Fibroblast of peridontal ligament (primary cell): ENCODE measurements around the gene SDR42E1.
"Not testable (repeated sequence)": the region's sequence is repeated elsewhere in the genome, so short reads cannot be mapped to it uniquely, and the experiment has no call there.

Source experiments
- DNase-seq: peaks from one replicate; pipeline ENCODE4 v3.0.0-alpha.2; 2010; ENCODE audit errors: extremely low read depth

The SDR42E1 gene

DNA sequence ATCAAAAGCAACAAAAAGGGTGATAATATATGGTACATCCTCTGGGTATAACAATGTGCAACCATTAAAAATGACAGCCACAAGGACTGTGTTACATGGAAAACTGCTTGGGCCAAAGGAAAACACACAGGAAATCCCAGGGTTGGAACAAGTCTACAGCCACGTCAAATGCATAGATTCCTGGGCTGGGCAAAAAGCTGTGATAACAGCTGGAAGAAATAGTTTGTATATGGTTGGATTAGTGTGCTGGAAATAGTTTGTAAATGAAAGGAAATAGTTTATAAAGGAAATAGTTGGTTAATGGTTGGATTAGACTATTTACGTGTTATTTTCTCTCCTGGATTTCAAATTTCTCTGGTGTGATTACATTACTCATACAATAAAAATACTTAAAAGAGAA is 26.4 kb upstream of the SDR42E1 start:
- no peak for DNase-seq

DNA sequence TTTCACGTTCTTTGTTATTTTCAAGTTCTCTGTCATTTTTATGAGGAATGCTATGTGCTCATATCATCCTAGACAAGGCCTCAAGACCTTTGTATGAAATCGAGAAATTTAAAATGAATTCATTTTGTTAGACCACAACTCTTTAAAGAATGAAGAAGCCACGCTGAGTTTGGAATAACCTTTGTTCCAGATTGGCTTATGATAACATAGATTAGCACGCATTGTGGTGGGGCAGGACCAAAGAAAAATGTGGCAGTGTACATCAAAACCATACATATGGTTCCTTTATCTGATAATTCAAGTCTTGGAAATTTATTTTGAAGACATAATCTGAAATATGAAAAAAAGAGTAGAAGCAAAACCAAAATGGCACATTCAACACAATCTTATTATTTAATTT is 26.0 kb upstream of the SDR42E1 start:
- DNase-seq, result no peak

DNA sequence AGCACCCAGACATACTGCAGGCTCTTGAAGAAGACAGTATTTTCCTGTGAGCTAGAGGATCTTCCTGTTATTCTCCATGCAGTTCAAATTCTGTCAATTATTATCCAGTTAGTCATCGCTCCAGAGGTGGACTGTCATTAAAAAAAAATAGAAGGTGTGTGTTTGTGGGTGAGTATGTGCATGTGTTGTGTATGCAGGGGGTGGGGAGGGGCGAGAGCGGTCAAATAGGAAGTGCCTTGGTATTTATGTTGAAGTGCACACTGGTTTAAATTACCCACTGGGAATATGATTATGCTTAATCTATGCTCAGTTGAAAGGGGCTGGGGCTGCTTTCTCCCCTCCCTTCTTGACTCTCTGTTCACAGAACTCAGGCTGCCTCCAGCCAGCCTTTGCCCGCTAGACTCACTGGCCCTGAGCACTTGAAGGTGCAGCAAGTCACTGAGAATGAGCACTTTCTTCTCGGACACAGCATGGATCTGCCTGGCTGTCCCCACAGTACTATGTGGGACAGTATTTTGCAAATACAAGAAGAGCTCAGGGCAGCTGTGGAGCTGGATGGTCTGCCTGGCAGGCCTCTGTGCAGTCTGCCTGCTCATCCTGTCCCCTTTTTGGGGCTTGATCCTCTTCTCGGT is 23.8 kb upstream of the SDR42E1 start, which contains the start of gene HSD17B2:
TSS of gene HSD17B2 (plus strand) at position 273 of the 632 bp plus-strand sequence. CDS start at position 445, 172 bp downstream.
- no peak for DNase-seq

DNA sequence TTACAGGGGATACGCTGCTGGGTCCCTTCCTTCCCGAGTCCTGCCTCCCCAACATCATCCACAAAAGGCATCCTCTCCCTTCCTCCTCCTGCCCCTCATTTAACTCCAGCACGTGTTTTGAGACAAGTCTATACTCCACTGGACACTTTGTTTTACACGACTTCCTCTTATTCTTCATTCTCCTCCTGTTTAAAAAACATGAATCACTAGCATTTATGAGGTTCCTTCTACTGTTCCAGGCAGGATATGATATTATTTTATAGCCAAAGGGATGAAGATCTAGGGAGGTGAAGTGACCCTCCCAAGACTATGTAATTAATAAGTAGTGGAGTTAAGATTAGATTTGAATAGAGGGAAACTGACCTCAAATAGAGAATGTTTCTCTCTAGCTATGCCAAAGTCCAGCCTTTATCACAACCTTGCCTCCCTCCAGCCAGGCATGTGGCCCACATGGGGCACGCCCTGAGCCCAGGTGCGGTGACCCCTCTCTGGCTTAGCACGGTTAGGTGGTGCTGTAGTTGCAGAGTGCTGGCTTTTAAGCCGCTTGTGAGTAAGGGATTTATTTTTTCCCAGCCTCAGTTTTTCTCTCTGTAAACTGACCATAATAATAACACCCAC is 22.5 kb upstream of the SDR42E1 start:
- DNase-seq, result no peak

DNA sequence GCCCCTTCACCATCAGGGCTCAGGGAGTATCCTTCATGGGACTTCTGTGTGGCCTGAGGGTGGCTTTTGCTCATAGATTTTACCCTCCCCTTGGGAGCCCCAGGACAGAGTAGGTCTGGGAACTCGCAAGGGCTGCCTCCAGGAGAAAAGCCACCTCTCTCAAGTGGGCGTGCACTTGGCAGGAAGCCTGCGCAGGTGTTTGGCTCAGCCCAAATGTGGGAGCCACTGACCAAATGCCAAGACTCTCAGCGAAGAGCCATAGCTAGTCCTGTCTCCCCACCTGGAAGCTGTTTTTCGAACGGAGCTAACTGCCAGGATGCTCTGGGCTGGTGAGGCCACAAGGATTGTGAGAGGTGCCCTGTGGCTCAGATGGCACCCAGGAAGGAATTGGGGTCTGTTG is 21.7 kb upstream of the SDR42E1 start:
- DNase-seq, result no peak

DNA sequence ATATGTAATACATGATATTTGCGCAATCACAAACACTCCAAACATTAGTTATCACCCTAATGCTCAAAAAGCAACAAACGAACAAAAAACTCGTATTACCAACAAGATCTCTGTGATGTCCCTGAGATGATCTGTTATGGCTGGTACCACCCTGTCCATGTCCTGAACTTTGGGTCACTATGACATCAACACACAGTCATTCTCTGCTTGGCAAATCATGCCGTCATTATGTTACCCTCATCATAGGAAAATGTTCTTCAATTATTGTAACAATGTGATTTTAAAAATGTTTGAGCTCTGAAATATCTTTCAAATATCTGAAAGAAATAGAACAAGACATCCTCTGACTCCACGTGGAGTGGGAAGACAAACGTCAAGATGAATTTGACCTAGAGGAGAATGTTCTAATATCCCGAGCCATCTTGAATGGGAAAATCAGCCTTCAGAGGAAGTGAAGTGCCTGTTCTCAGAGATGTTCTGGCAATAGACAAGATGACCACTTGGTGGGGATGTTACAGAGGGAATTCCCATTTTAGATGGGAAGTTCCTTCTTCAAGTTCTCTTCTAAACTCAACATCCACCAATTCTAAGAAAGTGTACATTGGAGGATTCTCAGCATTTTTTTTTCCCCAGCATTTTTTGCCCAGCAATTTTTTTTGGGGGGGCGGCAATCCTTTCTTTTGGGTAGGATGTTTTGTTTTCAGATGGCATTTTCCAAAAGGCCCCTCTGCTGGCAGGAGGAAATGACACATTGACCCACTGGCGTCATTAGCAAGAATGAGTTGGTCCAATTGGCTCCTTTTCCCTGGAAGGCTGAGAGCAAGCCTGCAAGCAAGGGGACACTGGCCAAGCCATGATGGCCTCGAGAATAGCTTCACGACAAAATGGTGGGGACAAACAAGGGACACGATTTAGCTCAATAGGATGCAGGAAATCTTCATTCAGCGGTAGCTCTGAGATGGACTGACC is 20.1 kb upstream of the SDR42E1 start:
- peak; percentile 74 for DNase-seq

DNA sequence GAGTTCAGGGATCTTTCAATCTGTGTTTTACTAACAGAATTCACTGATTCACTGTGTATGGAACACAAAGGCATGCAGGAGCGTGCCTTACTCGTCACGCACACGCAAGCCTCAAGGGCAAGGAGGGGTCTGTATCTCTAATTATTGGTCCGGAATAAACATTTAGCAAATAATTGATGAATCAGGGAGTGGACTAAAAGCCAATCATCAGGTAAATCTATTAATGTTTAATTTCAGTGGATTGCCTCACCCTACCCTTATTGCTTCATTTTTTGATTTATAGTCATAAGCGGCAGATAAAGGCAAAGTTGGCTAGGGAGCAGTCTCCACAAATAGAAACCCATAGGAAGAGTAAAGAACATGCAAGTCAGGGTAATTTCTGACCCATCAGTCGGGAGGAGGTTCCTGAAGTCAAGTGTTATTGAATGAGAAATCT is 16.4 kb upstream of the SDR42E1 start:
- no peak for DNase-seq

DNA sequence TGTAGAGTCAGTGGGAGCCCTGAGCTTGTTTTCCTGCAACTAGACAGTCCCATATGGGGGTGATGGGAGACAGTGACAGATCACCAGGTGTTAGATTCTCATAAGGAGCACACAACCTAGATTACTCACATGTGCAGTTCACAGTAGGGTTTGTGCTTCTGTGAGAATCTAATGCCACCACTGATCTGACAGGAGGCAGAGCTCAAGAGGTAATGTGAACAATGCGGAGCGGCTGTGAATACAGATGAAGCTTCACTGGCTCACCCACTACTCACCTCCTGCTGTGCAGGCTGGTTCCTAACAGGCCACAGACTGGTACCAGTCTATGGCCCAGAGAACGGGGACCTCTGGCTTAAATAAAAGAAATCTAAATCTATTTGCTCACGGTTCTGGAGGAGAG is 13.6 kb upstream of the SDR42E1 start:
- DNase-seq, result no peak

DNA sequence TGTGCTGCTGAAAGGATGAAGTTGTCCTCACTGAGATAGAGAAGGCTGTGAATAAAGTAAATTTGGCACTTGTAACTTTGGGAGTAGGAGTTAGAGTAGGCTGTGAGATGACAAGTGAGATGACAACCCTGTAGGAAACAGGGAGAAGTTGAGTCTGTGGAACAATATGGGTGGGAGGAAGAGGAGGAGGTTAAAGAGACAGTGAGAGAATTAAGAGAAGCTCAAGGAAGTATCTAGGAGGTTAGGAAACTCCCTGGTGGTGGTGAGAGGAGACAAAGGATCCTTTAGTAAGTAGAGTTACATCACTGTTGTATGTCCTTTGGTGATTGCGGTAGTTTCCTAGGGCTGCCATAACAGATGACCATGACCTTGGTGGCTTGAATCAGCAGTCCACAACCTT is 13.0 kb upstream of the SDR42E1 start:
- DNase-seq, result no peak

DNA sequence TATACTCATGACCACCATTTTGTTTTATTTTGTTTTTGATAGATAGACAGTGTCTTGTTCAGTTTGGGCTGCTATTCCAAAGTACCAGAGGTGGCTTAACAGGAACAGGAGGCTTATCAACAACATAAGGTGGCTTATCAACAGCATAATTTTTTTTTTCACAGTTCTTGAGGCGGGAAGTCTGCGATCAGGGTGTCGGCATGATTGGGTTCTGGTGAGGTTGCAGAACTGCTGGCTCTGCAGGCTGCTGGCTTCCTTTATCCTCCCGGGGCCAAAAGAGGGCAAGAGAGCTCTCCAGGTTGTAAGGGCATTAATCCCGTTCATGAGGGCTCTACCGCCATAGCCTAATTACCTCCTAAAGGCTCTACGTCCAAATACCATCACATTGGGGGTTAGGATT is 11.9 kb upstream of the SDR42E1 start:
- DNase-seq, result no peak

DNA sequence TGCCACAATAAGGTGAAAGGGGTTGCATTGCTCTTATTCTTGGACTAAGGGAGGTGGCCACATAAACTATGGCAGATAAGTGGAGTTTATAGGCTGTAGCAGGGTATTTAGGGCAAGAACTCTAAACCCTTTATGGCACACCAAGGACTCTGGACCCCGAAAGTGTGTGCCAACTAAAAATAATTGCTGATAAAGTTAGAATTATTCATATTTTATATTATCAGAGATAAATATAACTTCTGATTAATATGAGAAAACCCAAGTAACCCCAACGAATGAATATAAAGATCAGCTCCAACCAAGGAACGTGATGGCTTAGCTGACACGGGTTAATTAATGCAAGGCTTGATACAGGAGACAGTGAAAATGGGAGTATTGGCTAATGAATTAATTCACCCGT is 8.8 kb upstream of the SDR42E1 start:
- no peak for DNase-seq

DNA sequence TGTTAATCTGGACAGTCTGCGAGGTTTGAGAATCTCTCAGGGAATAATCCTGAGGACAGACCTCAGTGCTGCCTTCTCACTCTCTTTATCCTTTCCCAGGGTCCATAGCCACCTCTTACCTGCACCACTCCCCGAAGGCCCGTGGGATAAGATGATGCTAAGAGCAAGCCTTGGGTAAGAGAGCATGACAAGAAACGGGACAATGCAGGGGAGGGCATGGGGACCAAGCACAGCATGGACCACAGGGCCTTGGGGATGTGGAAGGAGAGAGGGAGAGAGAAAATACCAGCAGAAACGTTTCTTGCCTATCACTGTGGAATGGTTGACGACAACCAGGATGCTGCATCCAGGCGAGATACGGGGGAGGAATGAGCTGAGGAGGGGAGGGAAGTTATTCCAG is 8.3 kb upstream of the SDR42E1 start:
- no peak for DNase-seq

DNA sequence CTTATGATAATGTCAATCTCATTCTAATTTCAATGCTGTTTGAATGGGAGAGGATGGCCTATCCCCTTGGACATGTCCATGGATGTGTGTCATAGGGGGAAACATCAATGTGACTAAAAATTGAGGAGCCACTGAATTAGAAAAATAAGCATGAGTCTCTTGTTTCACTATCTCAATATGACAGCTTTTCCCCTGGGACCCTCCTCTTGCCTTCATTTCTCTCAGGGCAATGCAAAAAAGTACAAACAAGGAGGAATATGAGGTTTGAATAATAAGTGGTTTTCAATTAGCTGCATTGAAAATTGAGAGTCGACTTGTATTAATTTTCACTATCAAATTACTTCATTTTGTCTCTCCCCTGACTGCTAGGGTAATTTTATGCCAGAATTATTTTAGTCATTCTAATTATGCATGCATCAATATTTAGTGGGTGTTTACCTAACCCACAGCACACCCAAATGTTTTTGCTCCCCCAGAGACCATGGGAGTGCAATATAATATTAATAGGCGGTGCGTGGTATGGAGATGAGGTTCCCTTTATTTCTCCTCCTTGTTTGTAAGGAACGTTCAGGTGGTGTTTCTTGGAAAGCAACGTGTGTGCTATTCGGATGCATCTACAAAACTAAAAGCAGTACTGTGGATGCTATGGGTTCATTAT is 6.8 kb upstream of the SDR42E1 start:
- DNase-seq, result no peak

DNA sequence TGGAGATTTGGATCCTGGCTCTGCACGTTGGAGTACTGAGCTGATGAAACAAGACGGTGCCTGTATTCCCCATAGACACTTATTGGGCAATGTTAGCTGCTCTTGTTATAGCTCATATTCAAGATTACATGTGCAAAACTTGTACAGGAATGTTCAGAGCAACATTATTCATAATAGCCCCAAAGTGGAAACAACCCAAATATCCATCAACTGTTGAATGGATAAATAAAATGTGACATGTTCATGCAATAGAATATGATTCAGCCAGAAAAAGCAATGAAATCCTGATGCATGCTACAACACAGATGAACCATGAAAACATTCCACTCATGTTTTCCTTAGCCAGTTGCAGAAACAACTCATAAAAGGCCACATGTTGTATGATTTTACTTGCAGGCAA is 5.7 kb upstream of the SDR42E1 start:
- DNase-seq, result peak; percentile 77

DNA sequence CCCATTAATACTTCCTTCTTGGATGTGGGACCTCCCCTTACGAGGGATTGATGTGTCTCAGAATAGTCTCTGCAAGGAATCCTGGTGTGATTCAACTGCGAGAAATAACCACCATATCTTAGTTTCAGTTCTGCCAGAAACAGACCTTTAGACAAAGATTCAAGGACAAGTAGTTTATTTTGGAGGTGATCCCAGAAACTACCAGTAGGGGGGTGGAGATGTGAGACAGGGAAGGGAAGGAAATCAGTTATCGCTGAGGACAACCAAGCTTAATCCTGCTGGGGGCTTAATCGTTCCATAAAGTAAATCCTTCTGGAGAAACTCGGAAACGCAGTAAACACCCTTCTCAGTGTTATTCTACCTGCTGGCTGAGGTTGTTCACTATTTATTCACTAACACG is 5.0 kb upstream of the SDR42E1 start:
- DNase-seq, result peak; percentile 11

DNA sequence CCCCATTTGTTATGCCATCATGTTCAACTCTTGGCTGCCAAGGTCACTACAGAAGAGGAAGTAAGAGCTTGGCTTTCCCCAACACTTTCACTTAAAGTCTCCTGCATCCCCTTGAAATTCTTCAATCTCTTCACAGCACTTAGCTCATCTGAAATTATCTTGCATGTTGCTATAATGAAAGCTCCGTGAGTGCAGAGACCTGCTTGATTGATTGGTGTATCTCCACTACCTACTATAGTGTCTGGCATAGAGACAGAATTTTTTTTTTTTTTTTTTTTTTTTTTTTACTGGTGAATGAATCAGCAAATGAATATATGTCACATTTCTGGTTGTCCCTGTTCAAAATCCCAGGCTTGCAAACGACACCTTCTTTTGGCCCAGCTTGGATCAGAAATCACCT is 1.9 kb upstream of the SDR42E1 start:
- no peak for DNase-seq

DNA sequence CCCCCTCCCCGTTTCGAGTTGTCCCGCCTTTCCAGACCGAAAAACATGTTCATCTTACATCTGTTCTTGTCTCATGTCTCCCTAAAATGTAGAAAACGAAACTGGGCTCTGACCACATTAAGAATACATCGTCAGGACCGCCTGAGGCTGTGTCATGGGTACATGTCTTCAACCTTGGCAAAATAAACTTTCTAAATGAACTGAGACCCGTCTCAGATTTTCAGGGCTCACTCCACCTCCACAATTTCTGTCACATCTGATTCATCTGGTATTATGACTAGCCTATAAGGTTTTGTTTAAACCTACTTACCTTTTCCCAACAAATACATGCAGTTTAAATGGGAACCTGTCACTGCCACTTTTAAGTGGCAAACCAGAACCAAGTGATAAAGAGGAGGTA is 621 bp downstream of the SDR42E1 start:
- DNase-seq, result no peak

DNA sequence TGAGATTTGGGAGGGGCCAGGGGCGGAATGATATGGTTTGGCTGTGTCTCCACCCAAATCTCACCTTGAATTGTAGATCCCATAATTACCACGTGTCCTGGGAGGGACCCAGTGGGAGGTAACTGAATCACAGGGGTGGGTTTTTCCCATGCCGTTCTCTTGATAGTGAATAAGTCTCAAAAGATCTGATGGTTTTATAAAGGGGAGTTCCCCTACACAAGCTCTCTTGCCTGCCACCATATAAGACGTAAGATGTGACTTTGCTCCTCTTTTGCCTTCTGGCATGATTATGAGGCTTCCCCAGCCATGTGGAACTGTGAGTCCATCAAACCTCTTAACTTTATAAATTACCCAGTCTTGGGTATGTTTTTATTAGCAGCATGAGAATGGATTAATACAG is 1.5 kb downstream of the SDR42E1 start:
- DNase-seq, result not testable (repeated sequence)

DNA sequence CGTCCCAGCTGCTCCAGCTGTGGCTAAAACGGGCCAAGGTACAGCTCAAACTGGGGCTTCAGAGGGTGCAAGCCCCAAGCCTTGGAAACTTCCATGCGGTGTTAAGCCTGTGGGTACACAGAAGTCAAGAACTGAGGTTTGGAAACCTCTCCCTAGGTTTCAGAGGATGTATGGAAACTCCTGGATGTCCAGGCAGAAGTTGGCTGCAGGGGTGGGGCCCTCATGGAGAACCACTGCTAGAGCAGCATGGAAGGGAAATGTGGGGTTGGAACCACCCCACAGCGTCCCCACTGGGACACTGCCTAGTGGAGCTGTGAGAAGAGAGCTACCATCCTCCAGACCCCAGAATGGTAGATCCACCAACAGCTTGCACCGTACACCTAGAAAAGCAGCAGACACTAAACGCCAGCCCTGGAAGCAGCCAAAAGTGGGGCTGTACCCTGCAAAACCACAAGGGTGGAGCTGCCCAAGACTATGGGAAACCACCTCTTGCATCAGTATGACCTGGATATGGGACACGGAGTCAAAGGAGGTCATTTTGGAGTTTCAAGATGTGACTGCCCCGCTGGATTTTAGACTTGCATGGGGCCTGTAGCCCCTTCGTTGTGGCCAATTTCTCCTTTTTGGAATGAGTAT is 2.2 kb downstream of the SDR42E1 start:
- no peak for DNase-seq

DNA sequence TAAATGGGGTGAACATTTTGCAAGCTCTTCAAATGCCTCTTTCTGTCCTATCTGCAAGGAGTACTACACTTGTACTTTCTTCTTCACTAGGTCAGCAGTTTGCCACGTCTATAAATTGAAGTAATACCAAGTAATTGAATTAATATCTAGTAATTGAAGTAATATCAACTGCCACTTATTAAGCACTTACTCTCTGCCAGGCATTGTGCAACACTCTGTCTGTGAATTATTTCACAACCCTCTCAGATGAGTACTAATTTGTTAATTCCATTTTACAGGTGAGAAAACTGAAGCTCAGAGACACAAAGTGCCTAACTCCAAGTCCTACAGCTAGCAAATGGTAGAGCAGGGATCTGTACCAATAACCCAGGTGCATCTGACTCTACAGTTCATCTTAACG is 4.1 kb downstream of the SDR42E1 start:
- no peak for DNase-seq

DNA sequence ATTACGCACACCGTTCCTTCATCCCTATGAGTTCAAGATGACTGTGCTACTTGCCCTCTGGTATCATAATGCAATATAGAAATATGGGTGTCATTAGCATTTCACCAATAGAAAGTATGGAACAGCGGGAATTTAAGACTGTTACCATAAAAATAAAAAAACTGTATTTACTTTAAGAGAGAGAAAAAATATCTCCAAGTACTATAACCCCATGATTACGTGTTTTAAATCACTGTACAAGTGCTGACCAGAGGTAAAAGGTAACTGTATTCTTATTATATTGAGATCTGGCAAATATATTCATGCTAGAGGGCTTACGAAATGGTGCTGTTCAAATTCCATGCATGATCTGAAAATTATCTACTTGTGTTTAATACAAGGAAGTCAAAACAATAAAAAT is 5.2 kb downstream of the SDR42E1 start:
- no peak for DNase-seq
